ENCODE results near the gene RRAGB.
"Not testable (repeated sequence)": the region's sequence is repeated elsewhere in the genome, so short reads cannot be mapped to it uniquely, and the experiment has no call there.

RRAGB gene, protein sequence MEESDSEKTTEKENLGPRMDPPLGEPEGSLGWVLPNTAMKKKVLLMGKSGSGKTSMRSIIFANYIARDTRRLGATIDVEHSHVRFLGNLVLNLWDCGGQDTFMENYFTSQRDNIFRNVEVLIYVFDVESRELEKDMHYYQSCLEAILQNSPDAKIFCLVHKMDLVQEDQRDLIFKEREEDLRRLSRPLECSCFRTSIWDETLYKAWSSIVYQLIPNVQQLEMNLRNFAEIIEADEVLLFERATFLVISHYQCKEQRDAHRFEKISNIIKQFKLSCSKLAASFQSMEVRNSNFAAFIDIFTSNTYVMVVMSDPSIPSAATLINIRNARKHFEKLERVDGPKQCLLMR

DNA sequence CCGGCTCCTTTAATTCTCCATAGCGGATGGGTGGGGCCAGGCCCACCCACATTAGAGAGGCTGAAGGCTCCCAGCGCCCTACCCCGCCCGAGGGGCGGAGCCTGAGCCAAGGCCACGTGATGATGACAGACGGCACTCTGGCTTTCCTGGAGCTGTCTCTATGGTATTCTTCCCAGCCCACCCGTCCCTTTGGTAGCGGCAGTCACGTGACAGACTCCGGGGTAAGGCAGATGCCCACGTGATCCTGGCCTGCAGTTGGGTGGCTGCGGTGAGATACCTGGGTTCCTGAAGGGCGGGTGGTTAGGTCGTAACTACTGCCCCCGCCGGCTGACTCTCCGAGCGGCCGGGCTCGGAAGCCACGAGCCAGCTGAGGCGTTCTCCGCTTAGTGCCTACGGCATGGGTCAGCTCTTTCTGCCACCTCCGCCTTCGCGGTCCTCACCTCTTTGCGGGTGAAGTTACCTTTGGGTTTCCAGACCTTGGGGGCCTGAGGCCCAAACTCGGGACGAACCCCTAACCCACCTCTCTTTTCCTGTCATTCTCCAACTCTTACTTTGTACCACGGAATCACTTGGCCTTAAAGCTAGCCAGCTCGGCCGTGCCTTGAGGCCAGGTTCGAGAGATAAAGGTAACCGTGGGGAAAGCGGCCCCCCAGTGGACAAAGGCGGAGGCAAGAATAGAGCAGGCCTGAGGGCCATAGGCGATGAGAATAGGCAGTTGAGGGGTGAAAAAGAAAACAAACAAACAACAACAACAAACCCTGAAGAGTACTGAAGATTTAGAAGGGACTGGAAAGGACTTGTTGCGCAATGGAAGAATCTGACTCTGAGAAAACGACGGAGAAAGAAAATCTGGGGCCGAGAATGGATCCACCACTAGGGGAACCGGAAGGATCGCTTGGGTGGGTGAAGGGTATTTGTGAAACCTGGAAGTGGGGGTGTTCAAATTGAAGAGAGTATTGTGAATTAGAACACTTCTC is at the start of gene RRAGB:
TSS of gene RRAGB (plus strand) at position 229 of the 977 bp plus-strand sequence. CDS start at position 808, 579 bp downstream.
- peak; percentile 88 to 98 (median 96) for DNase-seq
- intact Hi-C loops (cut with DNase I): no loop called here

DNA sequence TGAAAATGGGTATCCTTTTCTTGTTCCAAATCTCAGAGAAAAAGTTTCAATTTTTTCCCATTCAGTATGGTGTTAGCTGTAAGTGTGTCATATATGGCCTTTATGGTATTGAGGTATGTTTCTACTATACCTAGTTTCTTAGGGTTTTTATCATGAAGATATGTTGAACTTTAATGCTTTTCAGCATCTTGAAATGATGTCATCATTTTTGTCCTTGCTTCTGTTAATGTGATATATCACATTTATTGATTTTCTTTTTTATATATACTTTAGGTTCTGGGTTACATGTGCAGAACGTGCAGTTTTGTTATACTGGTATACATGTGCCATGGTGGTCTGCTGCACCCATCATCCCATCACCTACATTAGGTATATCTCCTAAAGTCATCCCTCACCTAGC is 49.5 kb upstream of the RRAGB start:
- intact Hi-C loops (cut with DNase I): no loop called here
- DNase-seq: no peak

DNA sequence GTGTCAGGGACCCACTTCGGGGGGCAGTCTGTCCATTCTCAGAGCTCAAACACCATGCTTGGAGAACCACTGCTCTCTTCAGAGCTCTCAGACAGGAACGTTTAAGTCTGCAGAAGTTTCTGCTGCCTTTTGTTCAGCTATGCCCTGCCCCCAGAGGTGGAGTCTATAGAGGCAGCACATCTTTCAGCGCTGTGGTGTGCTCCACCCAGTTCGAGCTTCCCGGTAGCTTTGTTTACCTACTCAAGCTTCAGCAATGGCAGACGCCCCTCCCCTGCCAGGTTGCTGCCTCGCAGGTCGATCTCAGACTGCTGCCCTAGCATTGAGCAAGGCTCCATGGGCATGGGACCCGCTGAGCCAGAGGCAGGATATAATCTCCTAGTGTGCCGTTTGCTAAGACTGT is 29.0 kb upstream of the RRAGB start:
- DNase-seq; intact Hi-C loops (cut with DNase I): not testable (repeated sequence)

GRCh38 chrX:55695227-55696018 is 22.1 kb upstream of the RRAGB start:
- no peak for DNase-seq
- intact Hi-C loops (cut with DNase I): no loop called here

GRCh38 chrX:55697381-55697780 is 20.2 kb upstream of the RRAGB start:
- intact Hi-C loops (cut with DNase I): no loop called here
- DNase-seq: no peak

DNA sequence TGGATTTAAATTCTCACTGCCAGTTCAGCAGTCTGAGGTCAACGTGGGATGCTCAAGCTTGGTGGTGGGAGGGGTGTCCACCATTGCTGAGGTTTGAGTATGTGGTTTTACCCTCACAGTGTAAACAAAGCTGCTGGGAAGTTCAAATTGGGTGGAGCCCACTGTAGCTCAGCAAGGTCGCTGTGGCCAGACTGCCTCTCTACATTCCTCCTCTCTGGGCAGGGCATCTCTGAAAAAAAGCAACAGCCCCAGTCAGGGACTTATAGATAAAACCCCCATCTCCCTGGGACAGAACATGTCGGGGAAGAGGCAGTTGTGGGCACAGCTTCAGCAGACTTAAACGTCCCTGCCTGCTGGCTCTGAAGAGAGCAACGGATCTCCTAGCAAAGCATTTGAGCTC is 14.9 kb upstream of the RRAGB start:
- intact Hi-C loops (cut with DNase I): no loop called here
- no peak for DNase-seq

- intact Hi-C loops (cut with DNase I): not testable (repeated sequence)
These were observed 14.1 kb upstream of the RRAGB start for GRCh38 chrX:55703436-55703835.

DNA sequence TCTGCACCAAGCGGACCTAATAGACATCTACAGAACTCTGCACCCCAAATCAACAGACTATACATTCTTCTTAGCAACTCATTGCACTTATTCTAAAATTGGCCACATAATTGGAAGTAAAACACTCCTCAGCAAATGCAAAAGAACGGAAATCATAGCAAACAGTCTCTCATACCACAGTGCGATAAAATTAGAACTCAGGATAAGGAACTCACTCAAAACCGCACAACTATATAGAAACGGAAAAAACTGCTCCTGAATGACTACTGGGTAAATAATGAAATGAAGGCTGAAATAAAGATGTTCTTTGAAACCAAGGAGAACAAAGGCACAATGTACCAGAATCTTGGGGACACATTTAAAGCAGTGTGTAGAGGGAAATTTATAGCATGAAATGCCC is 12.5 kb upstream of the RRAGB start:
- intact Hi-C loops (cut with DNase I); DNase-seq: not testable (repeated sequence)

More at GRCh38 chrX:55703436-55703835, 14.1 kb upstream of the RRAGB start:
- DNase-seq: not testable (repeated sequence)

GRCh38 chrX:55709735-55710134 is 7.8 kb upstream of the RRAGB start:
- intact Hi-C loops (cut with DNase I): no loop called here
- DNase-seq: no peak

GRCh38 chrX:55710701-55711100 is 6.8 kb upstream of the RRAGB start:
- no peak for DNase-seq
- intact Hi-C loops (cut with DNase I): no loop called here

GRCh38 chrX:55713631-55714030 is 3.9 kb upstream of the RRAGB start:
- no peak for DNase-seq
- intact Hi-C loops (cut with DNase I): no loop called here

- intact Hi-C loops (cut with DNase I): no loop called here
- no peak for DNase-seq
These were observed 3.4 kb upstream of the RRAGB start for GRCh38 chrX:55714161-55714560.

DNA sequence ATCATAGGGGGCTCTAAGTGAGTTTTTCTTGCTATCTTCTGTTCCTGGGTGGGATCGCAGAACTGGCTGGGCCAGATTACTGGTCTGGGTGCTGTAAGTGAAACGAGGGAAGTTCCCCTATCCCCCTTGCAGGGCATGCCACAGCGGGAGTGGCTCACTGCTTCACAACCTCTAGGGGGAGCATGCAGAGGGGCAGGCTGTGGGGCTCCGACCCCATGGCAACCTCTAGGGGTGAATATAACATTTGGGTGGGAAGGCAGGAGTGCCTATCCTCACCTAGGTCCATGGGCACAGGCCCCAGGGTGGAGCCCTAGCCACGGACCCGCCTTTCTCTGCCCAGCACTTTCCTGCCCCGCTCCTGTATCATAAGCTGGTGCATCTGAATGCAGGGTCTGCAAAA is 1.7 kb upstream of the RRAGB start:
- intact Hi-C loops (cut with DNase I): no loop called here

DNA sequence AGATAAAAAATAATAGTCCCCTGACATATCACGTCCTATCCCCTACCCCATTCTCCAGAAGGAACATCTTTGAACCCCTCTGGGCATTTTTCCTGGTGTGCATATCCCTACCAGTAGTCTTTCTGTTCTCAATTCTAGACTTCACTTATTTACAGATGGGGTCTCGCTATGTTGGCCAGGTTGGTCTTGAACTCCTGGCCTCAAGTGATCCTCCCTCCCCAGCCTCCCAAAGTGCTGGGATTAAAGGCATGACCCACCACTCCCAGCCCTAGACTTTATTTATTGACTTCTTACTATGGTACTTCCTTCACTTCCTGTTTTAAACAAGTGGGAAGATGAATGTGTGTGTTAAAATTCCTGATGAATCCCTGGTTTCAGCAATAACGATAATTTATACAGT is 612 bp upstream of the RRAGB start:
- intact Hi-C loops (cut with DNase I): no loop called here
- no peak for DNase-seq

More for the DNA sequence above, 1.7 kb upstream of the RRAGB start:
- no peak for DNase-seq

DNA sequence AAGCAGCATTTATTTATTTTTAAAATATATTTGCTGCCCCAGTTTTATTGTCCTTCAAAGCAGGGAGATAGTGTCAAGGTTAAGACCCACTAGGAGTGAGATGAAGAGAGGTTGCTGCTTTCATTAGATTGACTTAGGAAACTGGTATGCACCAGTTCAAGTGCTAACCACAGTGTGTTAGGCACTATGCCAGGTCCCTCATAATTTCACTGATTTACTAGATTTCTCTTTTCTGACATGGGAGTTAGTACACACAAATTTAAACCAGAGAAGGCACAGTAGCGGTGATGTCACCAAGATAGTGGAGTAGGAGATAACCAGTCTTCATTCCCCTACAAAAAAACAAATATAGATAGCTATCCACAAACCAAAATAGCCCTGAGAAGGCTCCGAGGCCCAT is 14.3 kb downstream of the RRAGB start:
- intact Hi-C loops (cut with DNase I): no loop called here
- no peak for DNase-seq

GRCh38 chrX:55738969-55739368 is 21.4 kb downstream of the RRAGB start:
- DNase-seq: no peak
- intact Hi-C loops (cut with DNase I): no loop called here

- DNase-seq: no peak
- intact Hi-C loops (cut with DNase I): no loop called here
These were observed 25.1 kb downstream of the RRAGB start for GRCh38 chrX:55742649-55743048.

- intact Hi-C loops (cut with DNase I): not testable (repeated sequence)
These were observed 30.9 kb downstream of the RRAGB start for GRCh38 chrX:55748463-55748862.

GRCh38 chrX:55750256-55750655 is 32.7 kb downstream of the RRAGB start:
- intact Hi-C loops (cut with DNase I): no loop called here

More at GRCh38 chrX:55748463-55748862, 30.9 kb downstream of the RRAGB start:
- DNase-seq: not testable (repeated sequence)

More at GRCh38 chrX:55750256-55750655, 32.7 kb downstream of the RRAGB start:
- DNase-seq: no peak
